Measurements from ENCODE around the gene CNTN4. TPM values are rescaled to one million over a fixed set of nuclear protein-coding genes. Genes with fewer than 3 reads are reported as not detected.
"Not testable (repeated sequence)": the region's sequence is repeated elsewhere in the genome, so short reads cannot be mapped to it uniquely, and the experiment has no call there.

CNTN4 gene
- total and polyA plus RNA-seq, 5 experiments from 2014 or later = not detected

DNA sequence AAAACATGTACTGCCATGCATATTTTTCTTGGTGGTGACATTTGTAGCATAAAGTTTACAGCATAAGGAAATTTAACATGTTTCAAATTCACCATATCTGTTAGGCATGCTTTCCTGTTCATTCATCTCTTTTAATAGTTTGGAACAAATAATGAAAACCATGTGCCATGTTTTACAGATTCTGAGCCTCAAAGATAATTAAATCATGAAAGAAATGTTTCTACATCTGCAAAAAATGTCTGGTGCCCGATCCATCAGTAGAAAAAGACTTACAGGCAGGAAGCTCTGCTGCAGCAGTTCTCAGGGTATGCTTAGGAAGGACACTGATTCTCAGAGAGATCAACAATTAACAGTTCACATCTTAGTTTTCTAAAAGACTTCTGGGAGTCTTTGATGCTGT, 695.3 kb downstream of the CNTN4 start:
- DNase-seq (no peak), ATAC-seq (no peak)
- no peaks in the 10 kb centered on the region for H3K36me3 Mint-ChIP-seq
- H3K27ac Mint-ChIP-seq = no peak overlapping the region
- POLR2A ChIA-PET = no interaction called here
- H3K4me3 Mint-ChIP-seq = no peak overlapping the region
- H3K9me3 Mint-ChIP-seq = no peaks in the 10 kb centered on the region
- no peaks in the 10 kb centered on the region for H3K4me1 Mint-ChIP-seq
- peaks cover 0 to 4% (median 0%) of the 10 kb centered on the region in 5 donors for H3K27me3 Mint-ChIP-seq

DNA sequence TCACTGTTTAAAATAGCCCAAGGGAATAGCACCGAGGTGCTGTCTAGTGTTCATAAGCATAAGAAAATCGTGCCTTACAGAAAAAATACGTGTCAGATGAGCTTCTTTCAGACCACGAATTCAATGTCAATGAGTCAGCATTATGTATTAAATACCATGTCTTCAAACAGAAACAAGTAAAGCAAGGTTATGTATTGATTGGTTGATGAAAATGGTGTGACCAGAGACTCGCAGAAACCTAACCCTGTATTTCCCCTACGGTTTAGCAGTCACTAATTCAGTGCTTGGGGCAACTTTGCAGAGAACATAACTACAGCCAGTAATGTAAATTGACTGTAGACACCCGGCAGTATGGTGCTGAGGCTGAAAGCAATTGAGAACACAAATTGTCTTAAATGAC, 703.8 kb downstream of the CNTN4 start:
- POLR2A ChIA-PET = no interaction called here
- peaks cover 0 to 2% (median 0%) of the 10 kb centered on the region in 9 donors for H3K9me3 Mint-ChIP-seq
- H3K4me3 Mint-ChIP-seq = no peak overlapping the region
- ATAC-seq (no peak), DNase-seq (no peak)
- H3K4me1 Mint-ChIP-seq = no peaks in the 10 kb centered on the region
- H3K27ac Mint-ChIP-seq = no peak overlapping the region
- no peaks in the 10 kb centered on the region for H3K36me3 Mint-ChIP-seq
- peaks cover 0 to 16% (median 9%) of the 10 kb centered on the region in 5 donors for H3K27me3 Mint-ChIP-seq

DNA sequence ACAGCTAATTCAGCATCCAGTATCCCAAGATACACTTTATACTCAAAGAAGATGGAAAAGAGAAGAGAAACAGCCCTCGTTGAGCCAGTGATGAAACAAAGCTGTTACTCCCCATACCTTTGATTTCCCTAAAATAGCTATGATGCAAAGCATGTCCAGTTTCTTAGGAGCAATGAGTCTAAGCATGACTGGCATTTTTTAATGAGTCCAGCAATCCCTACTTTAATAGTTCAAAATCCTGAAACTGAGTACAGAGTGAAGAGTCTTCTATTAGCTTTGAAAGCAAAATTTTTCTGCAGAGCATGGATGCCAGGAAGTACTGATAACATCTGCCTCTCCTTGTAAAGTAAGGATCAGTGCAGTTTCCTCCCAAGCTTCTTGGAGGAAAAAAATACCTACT, 708.8 kb downstream of the CNTN4 start:
- POLR2A ChIA-PET = no interaction called here
- ATAC-seq = no peak
- peaks cover 2 to 25% (median 10%) of the 10 kb centered on the region in 5 donors for H3K27me3 Mint-ChIP-seq
- no peaks in the 10 kb centered on the region for H3K4me1 Mint-ChIP-seq
- peaks cover 0 to 2% (median 0%) of the 10 kb centered on the region in 9 donors for H3K9me3 Mint-ChIP-seq
- DNase-seq = no peak
- no peaks in the 10 kb centered on the region for H3K36me3 Mint-ChIP-seq
- H3K27ac Mint-ChIP-seq = no peak overlapping the region
- no peak overlapping the region for H3K4me3 Mint-ChIP-seq

DNA sequence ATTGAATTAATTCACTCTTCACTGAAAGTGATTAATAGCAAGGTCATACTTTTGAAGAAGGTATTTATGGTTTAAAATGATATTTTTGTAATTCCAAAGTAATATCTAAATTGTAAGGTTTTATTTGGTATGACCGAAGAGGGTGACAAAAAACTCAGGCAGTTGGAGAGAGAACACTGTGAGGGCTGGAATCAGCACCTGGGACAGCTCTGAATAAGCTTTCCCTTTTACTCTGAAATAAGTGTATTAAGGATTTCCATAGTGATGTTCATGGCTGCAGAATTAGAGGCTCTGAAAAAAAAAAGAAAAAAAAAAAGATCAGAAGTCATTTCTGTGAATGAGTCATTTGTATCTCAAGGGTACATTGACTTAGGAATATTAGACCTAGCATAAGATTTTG, 712.1 kb downstream of the CNTN4 start:
- no peak for DNase-seq
- POLR2A ChIA-PET = no interaction called here
- Mint-ChIP-seq H3K9me3 (peaks cover 0 to 4% (median 0%) of the 10 kb centered on the region in 9 donors), H3K36me3 (no peaks in the 10 kb centered on the region), H3K4me1 (no peaks in the 10 kb centered on the region), H3K27me3 (peaks cover 2 to 29% (median 18%) of the 10 kb centered on the region in 5 donors), H3K4me3 (no peak overlapping the region), H3K27ac (no peak overlapping the region)
- no peak for ATAC-seq

DNA sequence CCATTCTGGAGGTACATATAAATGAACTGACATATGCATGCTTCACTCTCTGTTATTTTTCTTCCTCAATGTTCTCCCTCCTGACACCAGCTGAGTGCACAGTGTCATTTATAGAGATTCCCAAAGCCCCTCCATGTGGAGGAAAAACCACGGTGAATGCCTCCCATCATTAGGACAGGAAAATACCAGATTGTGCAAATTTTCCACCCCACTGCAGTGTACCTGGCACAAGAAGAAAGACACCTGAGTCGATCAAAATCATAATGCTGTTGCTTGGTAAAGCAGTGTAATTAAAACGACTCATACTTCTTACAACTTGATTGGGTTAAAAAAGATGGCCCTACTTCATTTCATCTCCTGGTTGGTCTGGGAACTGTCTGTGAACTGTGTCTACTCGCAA, 720.9 kb downstream of the CNTN4 start:
- no peak for DNase-seq
- no peak overlapping the region for H3K4me3 Mint-ChIP-seq
- no peak for ATAC-seq
- H3K36me3 Mint-ChIP-seq = no peaks in the 10 kb centered on the region
- no peaks in the 10 kb centered on the region for H3K4me1 Mint-ChIP-seq
- POLR2A ChIA-PET = no interaction called here
- no peak overlapping the region for H3K27ac Mint-ChIP-seq
- H3K27me3 Mint-ChIP-seq = peaks cover 0 to 7% (median 3%) of the 10 kb centered on the region in 5 donors
- H3K9me3 Mint-ChIP-seq = peaks cover 0 to 6% (median 0%) of the 10 kb centered on the region in 9 donors

DNA sequence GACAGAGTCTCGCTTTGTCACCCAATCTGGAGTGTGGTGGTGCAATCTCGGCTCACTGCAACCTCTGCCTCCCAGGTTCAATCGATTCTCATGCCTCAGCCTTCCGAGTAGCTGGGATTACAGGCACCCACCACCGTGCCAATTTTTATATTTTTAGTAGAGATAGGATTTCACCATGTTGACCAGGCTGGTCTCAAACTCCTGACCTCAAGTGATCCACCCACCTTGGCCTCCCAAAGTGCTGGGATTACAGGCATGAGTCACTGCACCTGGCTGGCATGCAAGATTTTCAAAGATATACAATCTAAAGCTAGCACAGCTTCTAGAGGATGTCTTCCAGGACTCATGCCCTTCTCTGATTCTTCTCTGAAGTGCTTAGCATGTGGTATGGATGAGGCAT, 722.3 kb downstream of the CNTN4 start:
- H3K9me3 Mint-ChIP-seq, POLR2A ChIA-PET, H3K27ac Mint-ChIP-seq, H3K27me3 Mint-ChIP-seq, H3K4me3 Mint-ChIP-seq, DNase-seq, H3K36me3 Mint-ChIP-seq, ATAC-seq, H3K4me1 Mint-ChIP-seq: not testable (repeated sequence)

DNA sequence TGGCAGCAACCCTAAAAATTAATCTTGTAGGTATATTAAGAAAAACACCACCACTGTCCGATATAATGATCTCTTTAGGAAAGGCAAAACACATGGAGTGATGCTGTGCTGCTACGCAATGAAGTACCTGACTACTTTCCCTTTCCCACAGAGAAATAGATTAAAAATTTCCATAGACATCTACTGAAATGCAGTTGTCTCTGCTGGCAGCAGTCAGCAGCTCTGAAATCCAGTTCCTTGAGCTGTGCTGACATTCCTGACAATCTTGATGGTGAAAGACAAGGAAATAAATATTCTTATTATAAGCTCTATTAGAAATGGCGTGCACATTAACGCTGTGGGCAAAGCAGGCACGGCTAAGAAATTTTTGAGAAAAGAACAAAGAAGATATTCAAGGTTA, 723.9 kb downstream of the CNTN4 start:
- H3K4me3 Mint-ChIP-seq = no peak overlapping the region

DNA sequence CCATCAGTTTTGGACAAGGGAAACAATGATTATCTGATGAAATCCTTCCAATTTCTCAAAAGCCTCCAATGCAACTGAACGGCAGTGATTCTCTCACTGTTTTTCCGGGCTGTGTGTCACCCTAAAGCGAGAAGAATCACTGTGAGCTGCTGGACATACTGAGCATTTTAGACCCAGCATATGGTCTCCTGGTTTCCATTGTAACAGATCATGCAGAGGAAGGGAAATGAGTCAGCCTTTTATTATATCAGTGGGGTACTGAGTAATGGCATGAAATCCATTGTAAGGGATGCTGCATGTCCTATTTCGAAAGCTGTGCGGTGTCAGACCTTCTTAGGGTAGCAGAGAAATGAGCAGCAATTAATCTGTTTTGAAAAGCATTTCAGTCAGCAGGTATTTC, 724.4 kb downstream of the CNTN4 start:
- H3K36me3 Mint-ChIP-seq = no peaks in the 10 kb centered on the region
- no peaks in the 10 kb centered on the region for H3K9me3 Mint-ChIP-seq
- POLR2A ChIA-PET = no interaction called here
- no peak overlapping the region for H3K4me3 Mint-ChIP-seq
- H3K27me3 Mint-ChIP-seq = peaks cover 0 to 11% (median 1%) of the 10 kb centered on the region in 5 donors
- no peak for DNase-seq
- no peak overlapping the region for H3K27ac Mint-ChIP-seq
- ATAC-seq = no peak
- H3K4me1 Mint-ChIP-seq = no peaks in the 10 kb centered on the region

More for the DNA sequence above, 723.9 kb downstream of the CNTN4 start:
- Mint-ChIP-seq H3K4me1 (no peaks in the 10 kb centered on the region), H3K9me3 (no peaks in the 10 kb centered on the region), H3K27ac (no peak overlapping the region), H3K27me3 (peaks cover 0 to 8% (median 1%) of the 10 kb centered on the region in 5 donors), H3K36me3 (no peaks in the 10 kb centered on the region)
- ATAC-seq (no peak), DNase-seq (no peak)
- POLR2A ChIA-PET = no interaction called here

DNA sequence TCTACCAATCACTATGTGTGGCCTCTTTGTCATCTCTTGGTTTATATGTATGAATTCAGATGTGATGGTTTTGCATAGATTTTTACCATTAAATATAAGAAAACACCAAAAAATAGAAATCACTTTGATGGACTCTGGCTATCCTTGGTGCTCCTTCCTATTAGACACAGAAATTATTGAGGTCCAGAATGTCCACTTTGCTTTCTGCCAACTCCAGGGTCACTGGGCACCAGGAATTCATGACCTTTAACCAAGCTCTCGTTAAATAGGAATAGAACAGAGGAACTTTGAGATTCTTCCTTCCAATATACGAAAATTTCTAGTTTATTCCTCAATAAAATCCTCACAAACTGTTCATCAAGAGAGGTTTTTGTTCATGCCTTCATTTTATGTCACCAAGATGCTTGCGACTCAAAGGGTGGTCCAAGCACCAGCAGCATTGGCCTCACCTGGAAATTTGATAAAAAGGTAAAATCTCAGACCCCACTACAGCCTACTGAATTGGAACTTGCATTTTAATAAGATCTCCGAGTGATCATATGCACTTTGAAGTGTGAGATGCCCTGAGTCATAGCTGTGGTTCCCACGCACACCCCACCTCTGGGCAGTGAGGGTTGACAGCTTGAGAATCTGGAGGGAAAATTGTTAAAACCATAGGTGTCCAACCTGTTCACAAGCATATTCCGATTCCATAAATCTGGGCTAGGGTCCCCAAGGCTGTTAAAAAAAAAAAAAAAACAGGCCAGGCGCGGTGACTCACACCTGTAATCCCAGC, 725.0 kb downstream of the CNTN4 start:
- POLR2A ChIA-PET = no interaction called here
- Mint-ChIP-seq H3K27me3 (peaks cover 0 to 13% (median 1%) of the 10 kb centered on the region in 5 donors), H3K27ac (no peak overlapping the region), H3K4me3 (no peak overlapping the region), H3K9me3 (no peaks in the 10 kb centered on the region), H3K4me1 (no peaks in the 10 kb centered on the region), H3K36me3 (no peaks in the 10 kb centered on the region)
- DNase-seq (no peak), ATAC-seq (no peak)

DNA sequence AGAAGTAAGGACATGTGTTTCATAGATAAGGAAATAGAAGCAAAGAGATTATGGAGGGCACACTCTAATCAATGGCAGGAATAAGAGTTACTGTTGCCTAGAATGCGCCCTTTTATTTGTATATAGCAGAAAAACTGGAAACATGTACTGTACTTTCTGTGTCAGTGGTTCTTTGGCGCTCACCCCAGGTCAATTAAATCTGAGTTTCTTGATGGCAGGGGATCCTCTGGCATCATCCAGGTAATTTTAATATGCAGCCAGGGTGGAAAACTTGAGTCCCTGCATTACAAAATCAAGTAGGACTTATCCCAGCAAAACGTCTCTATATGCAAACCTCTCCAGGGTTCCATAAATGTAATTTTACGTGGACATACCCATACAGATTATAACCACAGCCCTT, 727.4 kb downstream of the CNTN4 start:
- peaks cover 0 to 13% (median 1%) of the 10 kb centered on the region in 5 donors for H3K27me3 Mint-ChIP-seq
- H3K4me3 Mint-ChIP-seq = no peak overlapping the region
- POLR2A ChIA-PET = no interaction called here
- H3K9me3 Mint-ChIP-seq = no peaks in the 10 kb centered on the region
- H3K36me3 Mint-ChIP-seq = no peaks in the 10 kb centered on the region
- H3K27ac Mint-ChIP-seq = no peak overlapping the region
- H3K4me1 Mint-ChIP-seq = no peaks in the 10 kb centered on the region
- no peak for ATAC-seq
- no peak for DNase-seq

DNA sequence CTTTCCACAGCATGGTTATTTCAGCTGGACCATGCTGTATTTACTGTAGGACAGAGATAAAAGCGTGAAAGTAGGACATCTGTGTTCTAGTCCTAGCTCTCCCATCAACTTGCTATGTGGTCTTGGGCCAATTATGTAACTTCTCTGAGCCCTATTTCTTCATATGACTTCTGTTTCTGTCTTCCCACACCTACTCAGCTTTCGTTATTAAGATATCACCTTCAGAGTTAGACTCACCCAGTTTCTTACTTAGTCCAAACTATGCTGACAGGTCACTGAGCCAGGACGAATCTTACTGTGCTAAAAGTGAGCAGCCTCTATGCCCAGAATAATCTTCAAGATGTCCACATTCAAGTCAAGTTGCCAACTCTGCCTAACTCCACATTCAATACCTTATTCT, 727.8 kb downstream of the CNTN4 start:
- Mint-ChIP-seq H3K4me3 (no peak overlapping the region), H3K36me3 (no peaks in the 10 kb centered on the region), H3K27me3 (peaks cover 0 to 13% (median 1%) of the 10 kb centered on the region in 5 donors), H3K9me3 (no peaks in the 10 kb centered on the region), H3K4me1 (no peaks in the 10 kb centered on the region), H3K27ac (no peak overlapping the region)
- POLR2A ChIA-PET = no interaction called here
- no peak for DNase-seq
- no peak for ATAC-seq

DNA sequence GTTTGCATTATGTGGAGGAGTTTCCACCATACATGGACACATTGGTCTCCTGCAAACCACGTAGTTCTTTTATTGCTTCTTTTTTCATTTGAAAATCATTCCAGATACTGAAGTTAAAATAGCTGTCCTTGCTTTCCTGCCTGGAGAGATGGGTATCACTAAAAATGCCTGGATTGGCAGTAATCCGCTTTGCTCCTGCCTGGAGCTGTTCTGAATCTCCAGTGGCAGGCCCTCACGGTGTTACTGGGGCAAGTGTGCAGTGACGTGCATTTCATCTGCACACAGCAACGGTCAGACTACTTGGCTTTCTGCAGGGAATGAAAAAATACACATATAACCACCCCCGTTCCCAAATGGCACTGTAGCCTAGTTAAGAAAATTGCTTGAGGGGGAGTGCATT, 738.6 kb downstream of the CNTN4 start:
- no peak overlapping the region for H3K4me3 Mint-ChIP-seq
- peaks cover 1 to 8% (median 2%) of the 10 kb centered on the region in 5 donors for H3K27me3 Mint-ChIP-seq
- no peak for ATAC-seq
- no peaks in the 10 kb centered on the region for H3K9me3 Mint-ChIP-seq
- no peaks in the 10 kb centered on the region for H3K4me1 Mint-ChIP-seq
- no peak for DNase-seq
- POLR2A ChIA-PET = no interaction called here
- no peaks in the 10 kb centered on the region for H3K36me3 Mint-ChIP-seq
- no peak overlapping the region for H3K27ac Mint-ChIP-seq

DNA sequence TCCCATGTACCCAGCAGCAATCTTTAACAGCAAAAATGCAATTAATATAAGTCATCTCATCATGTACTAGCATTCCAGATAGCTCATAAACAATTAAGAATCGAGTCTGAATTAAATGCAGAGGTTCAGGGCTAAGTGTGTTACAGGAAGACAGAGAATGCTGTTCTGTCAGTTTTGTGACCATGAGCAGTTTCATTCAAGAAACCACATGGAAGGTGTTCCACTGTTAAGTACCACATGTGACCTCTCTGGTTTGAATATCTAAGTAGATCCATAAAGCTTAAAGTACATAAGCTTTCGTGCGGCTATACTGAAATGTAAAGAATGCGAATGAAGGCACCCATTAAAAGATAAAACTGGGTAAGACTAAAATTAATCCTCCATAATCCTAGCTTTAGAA, 739.2 kb downstream of the CNTN4 start:
- DNase-seq (no peak), ATAC-seq (no peak)
- H3K36me3 Mint-ChIP-seq = no peaks in the 10 kb centered on the region
- H3K9me3 Mint-ChIP-seq = no peaks in the 10 kb centered on the region
- POLR2A ChIA-PET = no interaction called here
- no peaks in the 10 kb centered on the region for H3K4me1 Mint-ChIP-seq
- H3K4me3 Mint-ChIP-seq = no peak overlapping the region
- H3K27me3 Mint-ChIP-seq = peaks cover 0 to 1% (median 0%) of the 10 kb centered on the region in 5 donors
- H3K27ac Mint-ChIP-seq = no peak overlapping the region

DNA sequence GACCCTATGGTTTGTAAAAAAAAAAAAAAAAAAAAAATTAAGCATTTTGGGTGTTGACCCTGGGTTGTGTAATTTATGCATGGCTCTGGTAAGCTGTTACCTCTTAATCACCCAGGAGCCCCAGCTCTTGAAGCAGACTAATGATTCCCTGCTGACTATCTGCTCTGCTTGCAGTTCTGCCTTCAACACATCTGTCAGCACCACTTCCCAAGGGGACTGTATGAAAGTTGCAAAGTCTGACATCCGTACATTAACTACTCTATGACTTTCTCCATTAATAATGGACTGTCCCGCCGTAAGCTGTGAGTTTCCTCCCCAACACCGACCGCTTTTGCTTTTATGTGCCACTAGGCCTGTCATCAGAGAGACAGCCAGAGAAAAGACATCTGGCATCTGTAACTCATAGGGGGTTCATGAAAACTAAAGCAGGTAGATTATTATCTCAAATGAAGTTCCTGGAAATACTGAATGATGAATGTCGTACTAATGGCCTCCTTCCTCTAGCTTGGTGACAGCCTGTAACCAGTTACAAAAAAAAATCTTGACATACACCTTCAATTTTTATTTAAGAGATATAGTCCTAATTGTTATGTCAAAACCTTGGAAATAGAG, 740.0 kb downstream of the CNTN4 start:
- DNase-seq = no peak
- H3K9me3 Mint-ChIP-seq = no peaks in the 10 kb centered on the region
- no peak overlapping the region for H3K4me3 Mint-ChIP-seq
- H3K27ac Mint-ChIP-seq = no peak overlapping the region
- POLR2A ChIA-PET = no interaction called here
- no peaks in the 10 kb centered on the region for H3K4me1 Mint-ChIP-seq
- no peak for ATAC-seq
- peaks cover 0 to 5% (median 0%) of the 10 kb centered on the region in 5 donors for H3K27me3 Mint-ChIP-seq
- H3K36me3 Mint-ChIP-seq = no peaks in the 10 kb centered on the region

Data from naive thymus-derived CD8-positive, alpha-beta T cell (primary cell).